ENCODE data around the gene RSAD2. TPM values are rescaled to one million over a fixed set of nuclear protein-coding genes. Genes with fewer than 3 reads are reported as not detected.

The RSAD2 gene
- total and polyA plus RNA-seq, 4 donors, result 2.1 to 13.9 (median 4.8) TPM

- Histone ChIP-seq H3K27me3 (ENCODE audit: control insufficient read depth, insufficient read depth, low read length) (no peaks in the 10 kb centered on the region), H3K9me3 (ENCODE audit: control insufficient read depth, insufficient read depth, low read length) (no peaks in the 10 kb centered on the region), H3K4me1 (ENCODE audit: control insufficient read depth, insufficient read depth, low read length) (peaks cover 8% of the 10 kb centered on the region), H3K27ac (ENCODE audit: low read depth, low read length) (no peak overlapping the region), H3K4me3 (ENCODE audit: low read depth, low read length) (no peak overlapping the region), H3K36me3 (ENCODE audit: control insufficient read depth, insufficient read depth, low read length) (no peaks in the 10 kb centered on the region)
- no peak for DNase-seq (ENCODE audit: low read depth in 4 of 6, low spot score in 6 of 6)
- WGBS (ENCODE audit: insufficient coverage), result 100% methylated on average over 4 of the region's 4 CpGs
Measured at GRCh38 chr2:6878549-6878948, 972 bp downstream of the RSAD2 start.

DNA sequence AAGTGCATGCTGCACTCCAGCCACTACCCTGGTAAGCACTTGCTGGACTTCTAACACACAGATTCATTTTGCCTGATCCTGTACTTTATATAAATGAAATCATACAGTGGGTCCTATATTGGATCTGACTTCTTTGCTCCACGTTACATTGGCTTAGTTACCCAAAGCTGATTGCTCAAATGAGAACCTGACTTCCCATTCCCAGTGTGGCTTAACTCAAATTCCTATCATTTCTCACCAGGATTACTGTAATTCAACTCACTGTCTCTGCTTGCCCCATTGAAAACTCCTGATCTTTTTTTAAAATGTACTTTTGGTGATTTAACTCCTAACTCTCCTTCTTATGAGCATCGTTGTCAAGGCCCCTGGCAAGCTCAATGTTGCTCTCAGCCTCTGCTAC is 1.4 kb downstream of the RSAD2 start:
- Histone ChIP-seq H3K9me3 (ENCODE audit: control insufficient read depth, insufficient read depth, low read length) (no peaks in the 10 kb centered on the region), H3K4me3 (ENCODE audit: low read depth, low read length) (no peak overlapping the region), H3K36me3 (ENCODE audit: control insufficient read depth, insufficient read depth, low read length) (no peaks in the 10 kb centered on the region), H3K27ac (ENCODE audit: low read depth, low read length) (no peak overlapping the region), H3K4me1 (ENCODE audit: control insufficient read depth, insufficient read depth, low read length) (peaks cover 8% of the 10 kb centered on the region), H3K27me3 (ENCODE audit: control insufficient read depth, insufficient read depth, low read length) (no peaks in the 10 kb centered on the region)
- 83% methylated on average over 1 of the region's 2 CpGs for WGBS (ENCODE audit: insufficient coverage)
- DNase-seq (ENCODE audit: low read depth in 4 of 6, low spot score in 6 of 6), result no peak

GRCh38 chr2:6880200-6880733 is 2.7 kb downstream of the RSAD2 start:
- WGBS (ENCODE audit: insufficient coverage), result no CpG with 5 or more reads among the region's 2 CpGs
- peaks cover 8% of the 10 kb centered on the region for H3K4me1 ChIP-seq (ENCODE audit: control insufficient read depth, insufficient read depth, low read length)
- no peaks in the 10 kb centered on the region for H3K36me3 ChIP-seq (ENCODE audit: control insufficient read depth, insufficient read depth, low read length)
- no peaks in the 10 kb centered on the region for H3K27me3 ChIP-seq (ENCODE audit: control insufficient read depth, insufficient read depth, low read length)
- DNase-seq (ENCODE audit: low read depth in 4 of 6, low spot score in 6 of 6), result peak in 2 of 6 donors; percentile 42 to 53
- no peaks in the 10 kb centered on the region for H3K9me3 ChIP-seq (ENCODE audit: control insufficient read depth, insufficient read depth, low read length)
- H3K27ac ChIP-seq (ENCODE audit: low read depth, low read length), result no peak overlapping the region
- H3K4me3 ChIP-seq (ENCODE audit: low read depth, low read length), result no peak overlapping the region

GRCh38 chr2:6881046-6881445 is 3.5 kb downstream of the RSAD2 start:
- no peaks in the 10 kb centered on the region for H3K27me3 ChIP-seq (ENCODE audit: control insufficient read depth, insufficient read depth, low read length)
- H3K9me3 ChIP-seq (ENCODE audit: control insufficient read depth, insufficient read depth, low read length), result no peaks in the 10 kb centered on the region
- no peak overlapping the region for H3K4me3 ChIP-seq (ENCODE audit: low read depth, low read length)
- H3K36me3 ChIP-seq (ENCODE audit: control insufficient read depth, insufficient read depth, low read length), result no peaks in the 10 kb centered on the region
- DNase-seq (ENCODE audit: low read depth in 4 of 6, low spot score in 6 of 6), result no peak
- no CpG with 5 or more reads among the region's 1 CpG for WGBS (ENCODE audit: insufficient coverage)
- H3K27ac ChIP-seq (ENCODE audit: low read depth, low read length), result no peak overlapping the region
- H3K4me1 ChIP-seq (ENCODE audit: control insufficient read depth, insufficient read depth, low read length), result peaks cover 8% of the 10 kb centered on the region

- peaks cover 8% of the 10 kb centered on the region for H3K4me1 ChIP-seq (ENCODE audit: control insufficient read depth, insufficient read depth, low read length)
- DNase-seq (ENCODE audit: low read depth in 4 of 6, low spot score in 6 of 6), result no peak
- no peaks in the 10 kb centered on the region for H3K27me3 ChIP-seq (ENCODE audit: control insufficient read depth, insufficient read depth, low read length)
- H3K36me3 ChIP-seq (ENCODE audit: control insufficient read depth, insufficient read depth, low read length), result no peaks in the 10 kb centered on the region
- H3K27ac ChIP-seq (ENCODE audit: low read depth, low read length), result no peak overlapping the region
- no peak overlapping the region for H3K4me3 ChIP-seq (ENCODE audit: low read depth, low read length)
- WGBS (ENCODE audit: insufficient coverage), result 87% methylated on average over 3 of the region's 5 CpGs
- H3K9me3 ChIP-seq (ENCODE audit: control insufficient read depth, insufficient read depth, low read length), result no peaks in the 10 kb centered on the region
Measured at GRCh38 chr2:6881516-6881915, 3.9 kb downstream of the RSAD2 start.

- Histone ChIP-seq H3K9me3 (ENCODE audit: control insufficient read depth, insufficient read depth, low read length) (no peaks in the 10 kb centered on the region), H3K27me3 (ENCODE audit: control insufficient read depth, insufficient read depth, low read length) (no peaks in the 10 kb centered on the region), H3K4me3 (ENCODE audit: low read depth, low read length) (no peak overlapping the region), H3K27ac (ENCODE audit: low read depth, low read length) (no peak overlapping the region), H3K4me1 (ENCODE audit: control insufficient read depth, insufficient read depth, low read length) (no peaks in the 10 kb centered on the region), H3K36me3 (ENCODE audit: control insufficient read depth, insufficient read depth, low read length) (no peaks in the 10 kb centered on the region)
- WGBS (ENCODE audit: insufficient coverage), result 45% methylated on average over 2 of the region's 7 CpGs
- peak in 3 of 6 donors; percentile 17 to 89 (median 78) for DNase-seq (ENCODE audit: low read depth in 4 of 6, low spot score in 6 of 6)
Measured at GRCh38 chr2:6883448-6884122, 6.0 kb downstream of the RSAD2 start.

DNA sequence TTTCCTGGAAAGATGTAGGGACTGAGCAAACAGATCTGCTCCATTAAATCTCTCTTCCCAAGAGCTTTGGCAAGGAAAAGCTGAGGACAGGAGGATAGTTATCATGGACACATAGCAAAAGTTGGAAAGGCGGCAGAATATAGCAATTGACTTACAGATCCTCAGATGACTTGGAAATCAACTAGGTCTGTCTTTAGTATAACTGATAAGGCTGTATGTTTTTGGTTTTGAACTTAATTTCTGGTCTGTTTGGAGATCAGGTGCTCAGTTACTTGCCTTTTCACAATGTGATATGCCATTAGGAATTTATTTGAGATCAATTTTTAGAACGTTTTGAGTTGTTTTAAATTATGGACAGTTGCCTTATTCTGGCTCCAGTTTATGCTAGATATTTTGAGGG is 8.0 kb downstream of the RSAD2 start:
- Histone ChIP-seq H3K27ac (ENCODE audit: low read depth, low read length) (no peak overlapping the region), H3K4me3 (ENCODE audit: low read depth, low read length) (no peak overlapping the region), H3K9me3 (ENCODE audit: control insufficient read depth, insufficient read depth, low read length) (no peaks in the 10 kb centered on the region), H3K36me3 (ENCODE audit: control insufficient read depth, insufficient read depth, low read length) (no peaks in the 10 kb centered on the region), H3K27me3 (ENCODE audit: control insufficient read depth, insufficient read depth, low read length) (no peaks in the 10 kb centered on the region), H3K4me1 (ENCODE audit: control insufficient read depth, insufficient read depth, low read length) (no peaks in the 10 kb centered on the region)
- DNase-seq (ENCODE audit: low read depth in 4 of 6, low spot score in 6 of 6), result peak in 1 of 6 donors; percentile 8
- 93% methylated on average over 2 of the region's 2 CpGs for WGBS (ENCODE audit: insufficient coverage)

- H3K4me3 ChIP-seq (ENCODE audit: low read depth, low read length), result no peak overlapping the region
- no peaks in the 10 kb centered on the region for H3K9me3 ChIP-seq (ENCODE audit: control insufficient read depth, insufficient read depth, low read length)
- DNase-seq (ENCODE audit: low read depth in 4 of 6, low spot score in 6 of 6), result no peak
- no peaks in the 10 kb centered on the region for H3K36me3 ChIP-seq (ENCODE audit: control insufficient read depth, insufficient read depth, low read length)
- WGBS (ENCODE audit: insufficient coverage), result no CpG with 5 or more reads among the region's 3 CpGs
- H3K27me3 ChIP-seq (ENCODE audit: control insufficient read depth, insufficient read depth, low read length), result no peaks in the 10 kb centered on the region
- no peak overlapping the region for H3K27ac ChIP-seq (ENCODE audit: low read depth, low read length)
- H3K4me1 ChIP-seq (ENCODE audit: control insufficient read depth, insufficient read depth, low read length), result no peaks in the 10 kb centered on the region
Measured at GRCh38 chr2:6885968-6886367, 8.4 kb downstream of the RSAD2 start.

DNA sequence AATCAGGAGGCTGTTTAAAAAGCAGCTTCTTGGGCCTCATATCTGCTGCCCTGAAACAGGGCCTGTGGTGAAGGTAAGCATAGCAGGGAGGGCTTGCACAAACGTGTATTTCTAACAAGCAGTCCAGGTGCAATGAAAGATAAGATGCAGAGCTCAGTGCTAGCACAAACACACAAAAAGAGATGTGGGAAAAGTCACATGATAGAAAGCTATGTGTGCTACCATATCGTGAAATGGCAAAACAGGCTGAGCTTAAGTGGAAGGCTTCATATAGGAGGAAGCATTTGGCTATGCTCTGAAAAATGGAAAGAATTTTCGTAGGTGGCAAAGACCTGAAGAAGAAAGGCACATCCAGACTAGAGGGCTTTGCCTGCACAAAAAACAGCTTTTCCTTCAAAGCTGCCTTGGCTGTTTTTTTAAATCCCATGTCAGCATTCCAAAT is 10.2 kb downstream of the RSAD2 start:
- Histone ChIP-seq H3K4me1 (ENCODE audit: control insufficient read depth, insufficient read depth, low read length) (no peaks in the 10 kb centered on the region), H3K4me3 (ENCODE audit: low read depth, low read length) (no peak overlapping the region), H3K27me3 (ENCODE audit: control insufficient read depth, insufficient read depth, low read length) (no peaks in the 10 kb centered on the region), H3K9me3 (ENCODE audit: control insufficient read depth, insufficient read depth, low read length) (no peaks in the 10 kb centered on the region), H3K27ac (ENCODE audit: low read depth, low read length) (no peak overlapping the region), H3K36me3 (ENCODE audit: control insufficient read depth, insufficient read depth, low read length) (no peaks in the 10 kb centered on the region)
- WGBS (ENCODE audit: insufficient coverage), result 93% methylated on average over 3 of the region's 3 CpGs
- peak in 1 of 6 donors; percentile 10 for DNase-seq (ENCODE audit: low read depth in 4 of 6, low spot score in 6 of 6)

DNA sequence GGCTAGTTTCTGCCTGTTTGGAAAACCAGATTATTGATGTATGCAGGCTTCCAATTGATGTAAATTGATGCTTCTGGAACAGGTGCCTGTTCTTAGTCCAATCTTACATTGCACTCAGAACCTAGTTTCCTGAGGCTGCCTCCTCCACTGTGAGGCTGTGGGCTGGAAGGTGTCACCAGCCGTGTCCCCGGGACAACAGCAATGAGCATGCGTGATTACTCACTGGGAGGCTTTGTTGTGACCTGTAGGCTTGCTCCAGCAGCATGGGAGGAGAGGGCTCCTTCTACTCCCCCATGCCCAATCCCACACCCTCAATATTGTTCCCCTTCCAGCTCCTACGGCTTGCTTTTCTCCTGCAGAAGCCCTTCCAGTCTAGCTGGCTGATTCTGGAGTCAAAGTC is 11.1 kb downstream of the RSAD2 start:
- no peaks in the 10 kb centered on the region for H3K9me3 ChIP-seq (ENCODE audit: control insufficient read depth, insufficient read depth, low read length)
- H3K4me1 ChIP-seq (ENCODE audit: control insufficient read depth, insufficient read depth, low read length), result no peaks in the 10 kb centered on the region
- DNase-seq (ENCODE audit: low read depth in 4 of 6, low spot score in 6 of 6), result no peak
- H3K4me3 ChIP-seq (ENCODE audit: low read depth, low read length), result no peak overlapping the region
- H3K27ac ChIP-seq (ENCODE audit: low read depth, low read length), result no peak overlapping the region
- no peaks in the 10 kb centered on the region for H3K36me3 ChIP-seq (ENCODE audit: control insufficient read depth, insufficient read depth, low read length)
- no peaks in the 10 kb centered on the region for H3K27me3 ChIP-seq (ENCODE audit: control insufficient read depth, insufficient read depth, low read length)
- 74% methylated on average over 3 of the region's 4 CpGs for WGBS (ENCODE audit: insufficient coverage)
